ENCODE results near the gene SIRT2. TPM values are rescaled to one million over a fixed set of nuclear protein-coding genes. Genes with fewer than 3 reads are reported as not detected.

SIRT2 gene
- total RNA-seq, 4 donors from 2014 or later = 208 to 327 (median 285) TPM

- H3K27ac ChIP-seq = peak overlapping the region; percentile 97 to 100 (median 99)
- ATAC-seq = no peak
- no peak overlapping the region for H3K4me3 ChIP-seq
- H3K9me3 ChIP-seq = no peaks in the 10 kb centered on the region
- peak; percentile 59 to 71 for DNase-seq
- H3K4me1 ChIP-seq = peaks cover 70 to 71% of the 10 kb centered on the region in 2 donors
- H3K27me3 ChIP-seq = no peaks in the 10 kb centered on the region
- peaks cover 14 to 74% of the 10 kb centered on the region in 2 donors for H3K36me3 ChIP-seq
- peak in 1 of 2 donors; percentile 27 for TF ChIP-seq POLR2A (IDR thresholded peaks at IDR 0.05)
- no peak for TF ChIP-seq CTCF (IDR thresholded peaks at IDR 0.05 in 4 of 5, conservative IDR thresholded peaks at IDR 0.05 in 1 of 5)
- in situ Hi-C loops (cut with MboI; ENCODE audit: low sequenced_read_pairs in 4 of 4) (loop anchor here in 2 of 4 donors (10.0 to 25.0 kb wide), 4 partner anchors 49 to 458 kb away; partner anchors contain the start of genes ACTN4 (in 1 of the 2), GGN (in 1 of the 2), NFKBIB (in 1 of the 2) and SIRT2 (in 1 of the 2)), intact Hi-C loops (cut with DNase I; ENCODE audit: low total_unique reads) (no loop called here)
Observed at GRCh38 chr19:38845374-38846024, 53.9 kb downstream of the SIRT2 start.

GRCh38 chr19:38844093-38844686 lies 55.2 kb downstream of the SIRT2 start:
- no peak for DNase-seq
- TF ChIP-seq CTCF (IDR thresholded peaks at IDR 0.05 in 4 of 5, conservative IDR thresholded peaks at IDR 0.05 in 1 of 5) = no peak
- no peaks in the 10 kb centered on the region for H3K27me3 ChIP-seq
- intact Hi-C loops (cut with DNase I; ENCODE audit: low total_unique reads) (no loop called here), in situ Hi-C loops (cut with MboI; ENCODE audit: low sequenced_read_pairs in 4 of 4) (loop anchor here in 2 of 4 donors (10.0 to 25.0 kb wide), 4 partner anchors 51 to 457 kb away; partner anchors contain the start of genes ACTN4 (in 1 of the 2), GGN (in 1 of the 2), NFKBIB (in 1 of the 2) and SIRT2 (in 1 of the 2))
- no peaks in the 10 kb centered on the region for H3K9me3 ChIP-seq
- H3K36me3 ChIP-seq = peaks cover 14 to 87% of the 10 kb centered on the region in 2 donors
- peak overlapping the region; percentile 97 to 100 (median 99) for H3K27ac ChIP-seq
- no peak overlapping the region for H3K4me3 ChIP-seq
- H3K4me1 ChIP-seq = peaks cover 78 to 83% of the 10 kb centered on the region in 2 donors
- no peak for ATAC-seq

GRCh38 chr19:38843175-38843758 lies 56.2 kb downstream of the SIRT2 start:
- ATAC-seq (no peak), DNase-seq (no peak)
- no peak for TF ChIP-seq CTCF (IDR thresholded peaks at IDR 0.05 in 4 of 5, conservative IDR thresholded peaks at IDR 0.05 in 1 of 5)
- no peak for TF ChIP-seq POLR2A (IDR thresholded peaks at IDR 0.05)
- peak overlapping the region; percentile 97 to 100 (median 99) for H3K27ac ChIP-seq
- no peaks in the 10 kb centered on the region for H3K9me3 ChIP-seq
- in situ Hi-C loops (cut with MboI; ENCODE audit: low sequenced_read_pairs in 4 of 4) (loop anchor here in 2 of 4 donors (10.0 to 25.0 kb wide), 4 partner anchors 52 to 456 kb away; partner anchors contain the start of genes ACTN4 (in 1 of the 2), GGN (in 1 of the 2), NFKBIB (in 1 of the 2) and SIRT2 (in 1 of the 2)), intact Hi-C loops (cut with DNase I; ENCODE audit: low total_unique reads) (no loop called here)
- H3K27me3 ChIP-seq = no peaks in the 10 kb centered on the region
- H3K4me1 ChIP-seq = peaks cover 80 to 86% of the 10 kb centered on the region in 2 donors
- H3K4me3 ChIP-seq = no peak overlapping the region
- H3K36me3 ChIP-seq = peaks cover 15 to 96% of the 10 kb centered on the region in 2 donors

GRCh38 chr19:38842439-38843174 lies 56.8 kb downstream of the SIRT2 start:
- no peak overlapping the region for H3K4me3 ChIP-seq
- in situ Hi-C loops (cut with MboI; ENCODE audit: low sequenced_read_pairs in 4 of 4) (loop anchor here in 2 of 4 donors (10.0 to 25.0 kb wide), 4 partner anchors 52 to 455 kb away; partner anchors contain the start of genes ACTN4 (in 1 of the 2), GGN (in 1 of the 2), NFKBIB (in 1 of the 2) and SIRT2 (in 1 of the 2)), intact Hi-C loops (cut with DNase I; ENCODE audit: low total_unique reads) (no loop called here)
- DNase-seq = no peak
- peak overlapping the region; percentile 91 to 100 (median 98) for H3K27ac ChIP-seq
- TF ChIP-seq CTCF (IDR thresholded peaks at IDR 0.05 in 4 of 5, conservative IDR thresholded peaks at IDR 0.05 in 1 of 5) (no peak), POLR2A (IDR thresholded peaks at IDR 0.05) (no peak)
- peaks cover 80 to 85% of the 10 kb centered on the region in 2 donors for H3K4me1 ChIP-seq
- peaks cover 19 to 100% of the 10 kb centered on the region in 2 donors for H3K36me3 ChIP-seq
- no peak for ATAC-seq
- no peaks in the 10 kb centered on the region for H3K9me3 ChIP-seq
- no peaks in the 10 kb centered on the region for H3K27me3 ChIP-seq
